ENCODE measurements around the gene CDK17.

DNA sequence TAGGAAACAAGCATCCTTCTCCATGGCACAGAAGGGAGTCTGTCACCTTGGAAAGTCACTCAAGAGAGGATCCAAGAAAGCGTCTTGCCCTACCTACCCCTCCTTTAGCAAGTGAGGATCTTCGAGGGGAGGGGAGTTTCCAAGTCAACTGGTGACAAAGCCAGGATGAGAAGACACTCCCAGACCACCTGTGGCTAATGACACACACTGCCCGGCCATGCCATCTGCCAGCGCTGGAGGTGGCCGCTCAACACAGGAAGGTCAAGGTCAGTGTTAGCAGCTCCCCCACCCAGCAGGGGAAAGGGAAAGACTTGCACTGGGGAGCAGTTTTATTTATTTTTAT, 164.8 kb downstream of the CDK17 start:
- TF ChIP-seq POLR2A (IDR thresholded peaks at IDR 0.05) (no peak), POLR2AphosphoS5 (IDR thresholded peaks at IDR 0.05) (peak in 1 of 4 donors; percentile 27), EP300 (IDR thresholded peaks at IDR 0.05) (no peak)
- TF ChIP-seq, protein P1, sequence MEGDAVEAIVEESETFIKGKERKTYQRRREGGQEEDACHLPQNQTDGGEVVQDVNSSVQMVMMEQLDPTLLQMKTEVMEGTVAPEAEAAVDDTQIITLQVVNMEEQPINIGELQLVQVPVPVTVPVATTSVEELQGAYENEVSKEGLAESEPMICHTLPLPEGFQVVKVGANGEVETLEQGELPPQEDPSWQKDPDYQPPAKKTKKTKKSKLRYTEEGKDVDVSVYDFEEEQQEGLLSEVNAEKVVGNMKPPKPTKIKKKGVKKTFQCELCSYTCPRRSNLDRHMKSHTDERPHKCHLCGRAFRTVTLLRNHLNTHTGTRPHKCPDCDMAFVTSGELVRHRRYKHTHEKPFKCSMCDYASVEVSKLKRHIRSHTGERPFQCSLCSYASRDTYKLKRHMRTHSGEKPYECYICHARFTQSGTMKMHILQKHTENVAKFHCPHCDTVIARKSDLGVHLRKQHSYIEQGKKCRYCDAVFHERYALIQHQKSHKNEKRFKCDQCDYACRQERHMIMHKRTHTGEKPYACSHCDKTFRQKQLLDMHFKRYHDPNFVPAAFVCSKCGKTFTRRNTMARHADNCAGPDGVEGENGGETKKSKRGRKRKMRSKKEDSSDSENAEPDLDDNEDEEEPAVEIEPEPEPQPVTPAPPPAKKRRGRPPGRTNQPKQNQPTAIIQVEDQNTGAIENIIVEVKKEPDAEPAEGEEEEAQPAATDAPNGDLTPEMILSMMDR (IDR thresholded peaks at IDR 0.05) = no peak
